K562 (cell line): ENCODE data around the gene CDC42EP1. TPM values are rescaled to one million over a fixed set of nuclear protein-coding genes. Genes with fewer than 3 reads are reported as not detected.

Experiments used
- ARID2 ChIP-seq: fragments of 450-650 bp; IDR thresholded peaks from 2 replicates; pipeline ENCODE4 v1.6.1; 2017; ENCODE audit warnings: antibody characterized with exemption, mild to moderate bottlenecking
- ATF3 ChIP-seq, 2 experiments: fragments of 450-650 bp in 1 of 2; sonication (generic) in 1 of 2; formaldehyde crosslinking in 1 of 2; IDR thresholded peaks in 1 of 2; conservative IDR thresholded peaks in 1 of 2; 2 replicates each; pipeline versions ENCODE4 v1.6.1 to v1.8.1; 2016 to 2023; ENCODE audit warnings: mild to moderate bottlenecking in 2 of 2, moderate library complexity in 2 of 2, inconsistent platforms in 1 of 2, missing genetic modification reagents in 1 of 2
- CBFA2T2 ChIP-seq: fragments of 450-650 bp; conservative IDR thresholded peaks from 2 replicates; pipeline ENCODE4 v1.6.1; 2017; ENCODE audit warnings: mild to moderate bottlenecking
- CGGBP1 ChIP-seq: fragments of 250-450 bp; sonication (Bioruptor Pico); IDR thresholded peaks from 2 replicates; pipeline ENCODE4 v1.9.0; 2021; ENCODE audit warnings: mild to moderate bottlenecking
- DPF2 ChIP-seq: fragments of 450-650 bp; IDR thresholded peaks from 2 replicates; pipeline ENCODE4 v1.6.1; 2016
- EHMT2 ChIP-seq: fragments of 450-650 bp; IDR thresholded peaks from 2 replicates; pipeline ENCODE4 v1.6.1; 2018; ENCODE audit warnings: antibody characterized with exemption
- EWSR1 ChIP-seq: fragments of 450-650 bp; IDR thresholded peaks from 2 replicates; pipeline ENCODE4 v1.6.1; 2018; ENCODE audit warnings: borderline replicate concordance, mild to moderate bottlenecking, low read depth, moderate library complexity; ENCODE audit not compliant: partially characterized antibody
- JUNB ChIP-seq: fragments of 450-650 bp; formaldehyde crosslinking; conservative IDR thresholded peaks from 2 replicates; pipeline ENCODE4 v1.4.0; 2020; ENCODE audit warnings: mild to moderate bottlenecking
- NRF1 ChIP-seq, 2 experiments: fragments of 450-650 bp; IDR thresholded peaks in 1 of 2; conservative IDR thresholded peaks in 1 of 2; 2 replicates each; pipeline ENCODE4 v1.6.1; 2014; ENCODE audit warnings: mild to moderate bottlenecking in 2 of 2
- PYGO2 ChIP-seq: fragments of 450-650 bp; IDR thresholded peaks from 2 replicates; pipeline ENCODE4 v1.6.1; 2016; ENCODE audit warnings: mild to moderate bottlenecking, missing genetic modification characterization, moderate library complexity, missing compliant biosample characterization
- RBBP5 ChIP-seq: fragments of 200-600 bp; sonication (generic); IDR thresholded peaks from 2 replicates; pipeline ENCODE4 v1.6.1; 2012; ENCODE audit warnings: borderline replicate concordance, mild to moderate bottlenecking, low read length, control low read depth, inconsistent platforms; ENCODE audit not compliant: insufficient read depth, poor library complexity, severe bottlenecking
- RFX5 ChIP-seq: IDR thresholded peaks from 2 replicates; pipeline ENCODE4 v1.6.1; 2011; ENCODE audit warnings: low read depth, mild to moderate bottlenecking, improper control_type of control experiment, low read length
- RNF219 ChIP-seq: fragments of 250-450 bp; sonication (Bioruptor Pico); IDR thresholded peaks from 2 replicates; pipeline ENCODE4 v1.5.0; 2022; ENCODE audit warnings: mild to moderate bottlenecking
- SFPQ ChIP-seq: fragments of 200-400 bp; formaldehyde crosslinking; IDR thresholded peaks from 2 replicates; pipeline ENCODE4 v1.6.1; 2017; ENCODE audit warnings: mild to moderate bottlenecking, low read depth, low read length, moderate library complexity
- SRF ChIP-seq, 2 experiments: fragments of 250-450, 450-650 bp in 1 of 2; sonication (Bioruptor Pico) in 1 of 2; sonication (generic) in 1 of 2; formaldehyde crosslinking; IDR thresholded peaks; 2 replicates each; pipeline versions ENCODE4 v1.5.0 to v1.5.1; 2020 to 2022; ENCODE audit warnings: mild to moderate bottlenecking in 1 of 2, missing genetic modification reagents in 1 of 2
- TCF15 ChIP-seq: fragments of 250-450 bp; sonication (Bioruptor Pico); IDR thresholded peaks from 2 replicates; pipeline ENCODE4 v1.8.0; 2022; ENCODE audit warnings: moderate library complexity, mild to moderate bottlenecking, inconsistent platforms
- U2AF1 ChIP-seq: fragments of 200-400 bp; formaldehyde crosslinking; optimal IDR thresholded peaks from 2 replicates; pipeline ENCODE3; 2017; ENCODE audit warnings: mild to moderate bottlenecking, low read depth, low read length, moderate library complexity
- ZBTB8A ChIP-seq: fragments of 450-650 bp; IDR thresholded peaks from 2 replicates; pipeline ENCODE4 v1.6.1; 2018; ENCODE audit warnings: mild to moderate bottlenecking, moderate library complexity; ENCODE audit not compliant: partially characterized antibody
- ZC3H4 ChIP-seq: sonication (generic); formaldehyde crosslinking; IDR thresholded peaks from 2 replicates; pipeline ENCODE4 v1.9.0; 2021; ENCODE audit warnings: missing genetic modification reagents, borderline replicate concordance
- ZNF217 ChIP-seq: sonication (generic); formaldehyde crosslinking; IDR thresholded peaks from 2 replicates; pipeline ENCODE4 v1.8.0; 2022; ENCODE audit warnings: mild to moderate bottlenecking, missing genetic modification reagents
- ZNF24 ChIP-seq: fragments of 450-650 bp; IDR thresholded peaks from 2 replicates; pipeline ENCODE4 v1.6.1; 2016
- ZNF444 ChIP-seq: fragments of 250-450 bp; sonication (Bioruptor Pico); IDR thresholded peaks from 2 replicates; pipeline ENCODE4 v1.4.0; 2020; ENCODE audit warnings: mild to moderate bottlenecking, moderate library complexity
- ZSCAN29 ChIP-seq: fragments of 450-650 bp; IDR thresholded peaks from 2 replicates; pipeline ENCODE4 v1.6.1; 2017
- polyA plus RNA-seq, 8 experiments: library from polyadenylated mRNA; depleted of rRNA in 4 of 8; stranded (reverse) in 5 of 8; unstranded in 3 of 8; fragments of >200 nt; fragmentation: Nextera tagmentation in 2 of 8; fragmentation: Illumina TruSeq in 1 of 8; extraction: Ambion mirVana in 2 of 8; extraction: Trizol in 1 of 8; gene quantifications; 2 replicates each; pipeline versions ENCODE4 v1.2.1 to v1.2.3, GENCODE V29; 2011 to 2014; ENCODE audit warnings: inconsistent platforms in 1 of 8, missing spikeins in 1 of 8
- total RNA-seq, 7 experiments: library from RNA; depleted of rRNA in 6 of 7; stranded (reverse); fragments of >200 nt in 6 of 7; fragmentation: Illumina TruSeq in 2 of 7; extraction: Trizol in 2 of 7; gene quantifications; 2 replicates each; pipeline versions ENCODE4 v1.2.1 to v1.2.3, GENCODE V29; 2011 to 2021; ENCODE audit warnings: low replicate concordance in 1 of 7

CDC42EP1 gene
- total and polyA plus RNA-seq, 9 of the 15 experiments (the other 6 are each of a cell fraction or from before 2014, with no cell fraction given): 0.67 to 70.2 (median 7.3) TPM

GRCh38 chr22:37538590-37539357 lies 21.5 kb upstream of the CDC42EP1 start (continued):
- no peak for TF ChIP-seq CGGBP1 (CRISPR knock-in tag)
- TF ChIP-seq RBBP5: no peak
- no peak for TF ChIP-seq TCF15 (CRISPR knock-in tag)
- no peak for TF ChIP-seq SRF (CRISPR knock-in tag; IDR thresholded peaks at IDR 0.05)
- no peak for TF ChIP-seq DPF2
- TF ChIP-seq EWSR1: no peak
- no peak for TF ChIP-seq SFPQ
- peak; percentile 16 to 38; a peak in 2 of 4 replicates for TF ChIP-seq NRF1 (conservative IDR thresholded peaks at IDR 0.05 in 1 of 2, IDR thresholded peaks at IDR 0.05 in 1 of 2)
- no peak for TF ChIP-seq RNF219 (CRISPR knock-in tag)
- no peak for TF ChIP-seq ZSCAN29
- no peak for TF ChIP-seq EHMT2
- TF ChIP-seq ZC3H4 (CRISPR knock-in tag): no peak
- no peak for TF ChIP-seq ATF3 (IDR thresholded peaks at IDR 0.05)
- TF ChIP-seq ATF3 (CRISPR knock-in tag; conservative IDR thresholded peaks at IDR 0.05): no peak
- no peak for TF ChIP-seq PYGO2 (tag)
- no peak for TF ChIP-seq ZNF217 (CRISPR knock-in tag)
- TF ChIP-seq ZBTB8A: no peak
- TF ChIP-seq RFX5: no peak
- no peak for TF ChIP-seq ZNF24
- no peak for TF ChIP-seq ZNF444 (CRISPR knock-in tag)
- no peak for TF ChIP-seq CBFA2T2
- TF ChIP-seq ARID2: peak; percentile 81
- no peak for TF ChIP-seq JUNB (CRISPR knock-in tag)
- TF ChIP-seq U2AF1: no peak
